ENCODE measurements around the gene ACTR10.
"Not testable (repeated sequence)": the region's sequence is repeated elsewhere in the genome, so short reads cannot be mapped to it uniquely, and the experiment has no call there.

ACTR10 gene

DNA sequence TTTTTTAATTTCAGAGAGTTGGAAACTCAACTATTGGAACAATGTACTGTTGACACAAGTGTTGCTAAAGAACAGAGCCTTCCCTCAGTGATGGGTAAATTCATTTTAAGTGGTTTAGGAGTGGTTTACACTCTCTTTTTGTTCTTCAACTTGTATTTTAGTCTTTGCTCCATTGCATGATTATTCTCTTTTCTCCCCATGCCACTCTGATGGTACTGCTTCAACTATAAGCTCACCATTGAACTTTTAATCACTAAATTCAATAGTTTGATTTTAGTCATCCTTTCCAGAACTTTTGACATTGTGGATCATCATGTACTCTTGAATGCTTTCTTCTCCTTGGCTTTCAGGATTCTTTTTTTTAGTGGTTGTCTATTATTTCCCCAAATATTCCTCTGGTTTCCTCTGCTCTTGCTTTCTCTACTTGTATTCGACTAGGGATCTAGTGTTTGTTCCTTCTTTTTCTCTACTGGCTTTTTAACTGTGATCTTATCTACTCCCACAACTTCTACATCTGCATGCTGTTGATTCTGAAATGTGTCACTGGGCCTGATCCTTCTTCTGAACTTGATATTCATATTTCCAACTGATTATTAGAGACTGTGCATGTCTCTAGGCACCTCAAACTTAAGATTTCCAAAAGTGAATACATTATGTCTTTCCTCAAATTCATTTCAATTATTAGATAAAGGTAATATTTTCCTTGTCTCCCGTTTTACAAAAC is 15.4 kb downstream of the ACTR10 start:
- in situ Hi-C loops (cut with MboI; ENCODE audit: low sequenced_read_pairs), result no loop called here

DNA sequence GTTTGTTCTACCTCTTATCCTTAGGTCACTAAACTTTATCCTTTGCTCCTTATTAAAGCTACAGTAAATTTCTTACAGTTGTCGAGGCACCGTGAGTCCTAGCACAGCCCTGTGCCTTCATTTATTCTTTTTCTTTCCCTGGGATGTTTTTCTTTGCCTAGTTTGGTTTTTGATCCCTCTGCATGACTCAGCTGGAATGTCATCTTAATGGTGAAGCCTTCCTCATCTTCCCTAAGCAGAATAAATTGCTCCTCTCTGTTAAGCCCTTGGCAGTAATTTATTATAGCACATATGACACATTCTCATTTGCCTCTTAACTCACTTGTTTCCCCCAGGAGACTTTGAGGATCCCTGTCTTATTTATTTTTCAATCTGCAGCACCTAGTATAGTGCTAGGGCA is 16.6 kb downstream of the ACTR10 start:
- in situ Hi-C loops (cut with MboI; ENCODE audit: low sequenced_read_pairs), result no loop called here

DNA sequence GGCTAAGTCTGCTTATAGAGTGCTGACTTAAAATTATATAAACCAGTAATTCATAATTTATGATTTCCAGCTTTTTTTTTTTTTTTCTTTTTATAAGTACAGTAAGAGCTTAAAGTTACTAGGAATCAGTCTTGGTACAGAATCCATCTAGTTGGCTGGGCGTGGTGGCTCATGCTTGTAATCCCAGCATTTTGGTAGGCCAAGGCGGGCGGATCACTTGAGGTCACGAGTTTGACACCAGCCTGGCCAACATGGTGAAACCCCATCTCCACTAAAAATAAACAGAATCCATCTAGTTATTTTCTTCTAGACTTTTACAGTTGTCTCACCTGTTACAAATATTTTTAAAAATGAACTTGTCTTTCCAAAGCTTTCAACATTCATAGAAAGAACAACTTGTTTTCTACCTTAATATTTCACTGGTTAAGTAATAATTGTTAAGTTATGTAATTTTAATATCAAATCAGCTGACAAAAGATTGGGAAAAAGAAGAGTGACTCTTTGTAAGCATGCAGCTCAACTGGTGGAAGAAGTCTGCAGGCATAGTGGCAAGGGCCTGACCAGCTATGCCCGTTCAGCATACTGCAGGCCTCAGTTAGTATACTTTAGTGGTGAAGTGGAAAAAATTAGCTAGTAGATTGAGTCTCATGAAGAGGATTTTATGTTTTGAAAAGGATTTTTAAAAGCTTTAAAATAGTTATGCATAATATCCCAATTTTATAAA is 27.3 kb downstream of the ACTR10 start:
- in situ Hi-C loops (cut with MboI; ENCODE audit: low sequenced_read_pairs), result no loop called here

DNA sequence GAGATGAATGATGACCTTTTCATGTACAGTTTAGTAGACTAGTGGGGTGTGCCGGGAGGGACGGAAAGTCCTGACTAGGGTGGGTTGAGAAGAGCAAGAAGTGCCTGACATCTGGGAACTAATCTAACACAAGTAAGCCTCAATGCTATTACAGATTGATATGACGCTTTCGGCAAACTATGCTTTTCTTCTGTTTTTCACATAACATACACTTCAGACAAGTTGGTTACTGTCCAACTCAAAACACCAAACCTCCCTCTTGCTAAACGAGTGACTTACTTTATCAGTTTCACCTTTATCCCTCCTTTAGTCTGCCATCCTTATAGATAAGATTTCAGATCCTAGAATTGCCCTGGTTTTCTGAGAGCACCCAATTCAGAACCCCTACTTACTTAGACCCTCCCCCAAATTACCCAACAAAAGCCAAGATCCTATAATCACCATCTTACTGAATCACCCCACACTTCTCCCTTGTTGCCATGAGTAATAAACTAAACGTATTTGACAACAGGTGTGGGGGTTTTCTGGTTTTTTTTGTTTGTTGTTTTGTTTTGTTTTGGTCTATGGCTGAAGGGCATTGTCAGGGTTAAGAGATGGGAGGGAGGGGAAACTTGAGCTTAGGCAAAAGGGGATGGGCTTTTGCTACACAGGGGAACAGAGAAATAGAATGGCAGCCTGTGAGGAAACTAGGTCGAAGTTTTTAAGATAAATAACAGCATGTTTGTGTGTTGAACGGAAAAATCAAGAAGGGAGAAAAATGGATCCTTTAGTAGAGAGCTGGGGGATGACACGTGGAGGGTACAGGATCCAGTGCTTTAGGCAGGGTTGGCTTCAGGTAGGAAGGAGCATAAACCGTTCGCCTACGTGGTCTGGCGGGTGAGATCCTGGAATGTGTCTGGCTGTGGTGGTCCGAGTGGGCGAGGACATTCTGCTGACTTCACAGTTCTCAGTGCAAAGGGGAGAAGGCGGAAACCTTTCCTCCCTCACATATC is 38.6 kb downstream of the ACTR10 start:
- in situ Hi-C loops (cut with MboI; ENCODE audit: low sequenced_read_pairs), result no loop called here

DNA sequence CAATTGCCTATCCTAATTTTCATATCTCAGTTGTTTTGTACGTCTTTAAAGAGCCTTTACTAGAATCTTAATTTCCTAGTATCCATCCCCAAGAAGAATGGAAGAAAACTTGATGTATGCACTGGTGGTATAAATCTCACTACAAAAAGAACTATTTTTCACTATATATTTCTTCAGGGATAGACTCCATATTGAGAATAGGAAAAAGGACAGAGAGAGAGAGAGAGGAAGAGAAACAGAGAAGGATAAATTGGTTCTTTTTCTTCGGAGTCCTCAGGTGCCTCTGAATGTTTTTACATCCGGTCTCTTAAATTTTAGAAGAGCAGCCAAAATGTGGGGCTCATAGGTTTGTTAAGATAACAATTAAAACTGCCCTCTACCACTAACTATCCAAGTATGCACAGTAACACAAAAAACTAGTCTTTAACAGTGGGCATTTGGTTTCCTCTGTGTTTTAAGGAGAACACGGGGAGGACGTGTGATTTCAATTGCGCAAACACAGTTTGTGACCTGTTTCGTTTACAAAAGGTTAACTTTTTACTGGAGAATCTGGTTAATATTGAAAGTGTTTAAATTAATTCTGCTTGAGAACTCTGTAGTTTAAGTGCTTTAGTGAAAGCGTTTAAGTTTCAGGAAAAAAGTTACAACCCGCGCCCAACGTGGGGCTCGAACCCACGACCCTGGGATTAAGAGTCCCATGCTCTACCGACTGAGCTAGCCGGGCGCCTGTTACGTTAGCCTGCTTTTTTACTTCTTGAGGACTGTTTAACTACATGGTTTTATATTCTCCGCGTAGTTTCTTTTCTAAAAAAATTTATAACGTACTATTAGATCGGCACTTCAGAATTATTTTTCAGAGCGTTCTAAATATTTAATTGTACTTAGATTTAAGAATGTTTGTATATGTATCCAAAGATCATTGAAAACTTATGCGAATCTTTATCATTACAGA is 39.6 kb downstream of the ACTR10 start:
- in situ Hi-C loops (cut with MboI; ENCODE audit: low sequenced_read_pairs), result no loop called here

DNA sequence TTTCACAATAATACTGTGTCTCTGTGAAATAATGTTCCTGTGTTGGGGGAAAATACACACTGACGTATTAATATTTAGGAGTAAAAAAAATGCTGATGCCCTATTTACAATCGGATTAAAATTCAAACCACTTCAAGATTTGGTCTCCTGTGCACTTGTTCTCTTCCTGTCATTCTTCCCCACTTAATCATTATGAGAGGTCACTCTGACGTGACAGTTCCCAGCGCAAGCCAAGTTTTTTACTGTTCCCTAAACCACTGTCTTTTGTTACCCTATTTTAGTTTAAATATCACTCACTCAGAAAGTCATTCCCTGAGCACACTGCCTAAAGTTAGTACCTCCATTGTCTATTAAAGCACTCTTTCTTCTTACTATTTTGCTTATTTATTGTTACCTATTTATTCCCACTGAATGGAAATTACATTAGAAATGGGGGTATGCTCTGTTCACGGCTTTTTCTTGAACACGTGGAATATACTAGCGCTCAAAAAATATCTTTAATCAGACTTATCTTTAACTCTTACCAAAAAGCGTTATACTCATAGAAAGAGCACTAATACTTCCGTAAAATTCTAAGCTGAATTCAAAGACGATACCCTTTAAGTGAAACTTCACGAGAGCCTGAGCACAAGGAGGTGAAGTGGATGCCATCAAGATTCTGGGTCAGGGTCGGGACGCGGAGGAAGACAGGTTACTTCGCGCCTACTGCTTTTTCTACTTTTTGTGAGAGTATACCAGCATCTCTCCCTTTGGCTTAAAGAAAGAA is 44.0 kb downstream of the ACTR10 start:
- in situ Hi-C loops (cut with MboI; ENCODE audit: low sequenced_read_pairs), result no loop called here

DNA sequence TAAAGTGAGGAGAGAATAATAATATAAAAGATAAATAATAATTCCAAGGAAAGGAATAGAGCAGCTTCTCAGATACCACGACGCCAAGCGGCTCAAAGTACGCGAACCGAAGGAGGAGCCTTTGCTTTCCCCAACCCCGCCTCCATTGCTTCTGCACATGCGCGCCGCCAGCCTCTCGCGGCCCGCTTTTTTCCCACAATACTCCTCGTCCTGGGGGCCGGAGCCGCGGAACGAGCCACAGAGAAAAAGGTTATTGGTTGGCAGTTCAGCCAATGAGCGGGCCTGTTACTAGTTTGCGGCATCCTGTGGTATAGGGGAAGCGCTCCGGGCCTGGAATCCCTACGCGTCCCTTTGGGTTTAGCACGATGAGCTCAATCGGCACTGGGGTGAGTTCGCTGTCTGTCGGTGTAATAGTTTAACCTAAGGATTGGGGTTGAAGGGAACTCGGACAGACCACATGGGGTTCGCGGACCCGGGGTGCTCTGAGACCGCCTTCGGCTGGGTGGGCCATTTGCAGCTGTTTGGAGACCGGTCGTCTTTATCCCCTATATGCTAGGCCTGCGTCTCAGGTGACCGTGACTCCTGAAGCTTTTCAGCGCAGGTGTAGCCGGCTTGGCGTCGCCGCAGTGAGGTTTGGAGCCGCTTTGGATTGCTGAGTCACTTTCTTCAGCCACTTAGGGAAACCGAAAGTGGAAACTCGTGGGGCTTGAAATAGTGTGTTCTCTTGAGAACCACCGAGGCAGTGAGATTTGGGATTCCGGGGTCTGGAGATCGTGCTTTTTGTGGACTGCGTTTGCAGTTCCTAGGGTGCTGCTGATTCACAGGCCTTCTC is 44.8 kb downstream of the ACTR10 start, which contains the start of gene PSMA3:
Gene PSMA3, plus strand, starts transcription at position 288 of the 832 bp plus-strand sequence. Its CDS starts 78 bp downstream, at position 366.
- in situ Hi-C loops (cut with MboI; ENCODE audit: low sequenced_read_pairs), result no loop called here

DNA sequence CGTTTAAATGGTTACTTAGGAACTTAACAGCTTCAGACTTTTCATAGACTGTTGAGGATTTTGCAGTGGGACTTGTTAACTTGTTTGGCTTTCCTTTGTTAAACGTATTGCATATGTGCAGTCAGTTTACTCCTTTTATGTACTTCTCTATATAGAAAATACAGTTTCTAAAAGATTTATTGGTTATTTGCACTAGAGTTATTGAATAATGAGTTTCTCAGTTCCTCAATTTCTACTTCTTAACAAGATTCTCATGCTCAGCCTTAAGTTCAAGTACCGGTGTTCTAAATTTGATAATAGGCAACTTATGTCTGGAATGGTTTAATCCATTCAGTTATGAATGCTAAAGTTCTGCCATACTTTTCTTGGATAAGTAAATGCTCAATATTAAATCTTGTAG is 45.6 kb downstream of the ACTR10 start:
- in situ Hi-C loops (cut with MboI; ENCODE audit: low sequenced_read_pairs), result no loop called here

DNA sequence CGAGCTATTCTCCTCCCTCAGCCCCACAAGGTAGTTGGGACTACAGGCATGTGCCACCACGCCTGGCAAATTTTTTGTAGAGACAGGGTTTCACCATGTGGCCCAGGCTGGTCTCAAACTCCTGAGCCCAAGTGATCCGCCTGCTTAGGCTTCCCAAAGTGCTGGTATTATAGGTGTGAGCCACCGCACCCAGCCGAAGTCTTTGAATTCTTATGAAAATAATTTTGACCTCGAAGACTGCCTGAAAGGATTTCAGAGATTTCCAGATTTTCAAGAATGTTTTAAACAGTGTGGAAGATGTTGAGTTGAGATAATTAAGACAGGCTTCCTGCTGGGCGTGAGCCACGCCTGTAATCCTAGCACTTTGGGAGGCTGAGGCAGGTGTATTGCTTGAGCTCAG is 49.7 kb downstream of the ACTR10 start:
- in situ Hi-C loops (cut with MboI; ENCODE audit: low sequenced_read_pairs), result no loop called here

DNA sequence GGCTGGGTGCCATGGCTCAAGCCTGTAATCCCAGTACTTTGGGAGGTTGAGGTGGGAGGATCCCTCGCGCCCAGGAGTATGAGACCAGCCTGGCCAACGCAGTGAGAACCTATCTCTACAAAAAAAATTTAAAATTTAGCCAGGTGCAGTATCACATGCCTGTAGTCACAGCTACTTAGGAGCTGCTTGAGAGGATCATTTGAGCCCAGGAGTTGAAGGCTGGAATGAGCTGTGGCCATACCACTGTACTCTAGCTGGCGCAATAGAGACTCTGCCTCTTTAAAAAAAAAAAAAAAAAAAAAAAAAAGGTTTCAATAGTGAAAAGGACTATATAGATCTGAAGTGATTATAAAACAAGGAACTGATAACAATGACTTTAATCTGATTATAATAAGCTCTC is 58.2 kb downstream of the ACTR10 start:
- in situ Hi-C loops (cut with MboI; ENCODE audit: low sequenced_read_pairs), result no loop called here

DNA sequence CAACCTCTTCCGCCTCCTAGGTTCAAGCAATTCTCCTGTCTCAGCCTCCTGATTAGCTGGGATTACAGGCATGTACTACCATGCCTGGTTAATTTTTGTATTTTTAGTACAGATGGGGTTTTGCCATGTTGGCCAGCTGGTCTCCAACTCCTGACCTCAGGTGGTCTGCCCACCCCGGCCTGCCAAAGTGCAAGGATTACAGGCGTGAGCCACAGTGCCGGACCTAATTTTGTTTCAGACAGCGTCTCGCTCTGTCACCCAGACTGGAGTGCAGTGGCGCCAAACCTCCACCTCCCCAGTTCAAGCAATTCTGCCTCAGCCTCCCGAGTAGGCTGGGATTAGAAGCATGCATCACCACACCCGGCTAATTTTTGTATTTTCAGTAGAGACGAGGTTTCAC is 62.1 kb downstream of the ACTR10 start:
- in situ Hi-C loops (cut with MboI; ENCODE audit: low sequenced_read_pairs), result not testable (repeated sequence)

DNA sequence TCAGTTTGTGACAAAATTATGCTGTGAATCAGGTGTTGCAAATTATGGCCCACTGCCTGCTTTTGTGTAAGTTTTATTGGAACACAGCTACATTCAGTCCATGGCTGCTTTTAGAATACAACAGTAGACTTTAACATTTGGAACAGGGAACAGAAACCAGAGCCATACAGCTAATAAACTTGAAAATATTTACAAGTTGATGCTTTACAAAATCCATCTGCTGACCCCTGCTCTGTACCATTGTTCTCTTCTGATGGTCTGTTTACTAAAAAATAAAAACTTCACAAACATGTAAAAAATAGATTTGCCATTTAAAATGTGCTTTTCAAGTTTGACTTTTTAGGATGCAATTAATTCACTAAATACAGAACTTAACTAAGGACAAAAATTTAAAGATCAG is 65.5 kb downstream of the ACTR10 start:
- in situ Hi-C loops (cut with MboI; ENCODE audit: low sequenced_read_pairs), result no loop called here

DNA sequence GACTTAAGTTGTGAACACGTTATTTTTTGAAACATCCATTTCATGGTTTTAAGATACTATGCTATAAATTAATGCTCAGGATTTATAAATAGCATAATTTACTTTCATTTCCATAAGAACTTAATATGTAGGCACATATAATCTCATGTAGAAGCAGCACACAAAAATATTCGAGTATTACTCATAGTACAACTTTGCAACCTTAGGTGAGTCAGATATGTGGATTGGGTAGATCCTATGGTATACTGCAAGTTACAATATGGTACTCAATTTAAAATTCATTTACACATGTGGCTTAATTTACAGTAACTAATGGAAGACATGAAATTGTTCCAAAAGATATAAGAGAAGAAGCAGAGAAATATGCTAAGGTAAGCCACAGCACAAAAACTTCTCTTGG is 70.7 kb downstream of the ACTR10 start:
- in situ Hi-C loops (cut with MboI; ENCODE audit: low sequenced_read_pairs), result no loop called here

DNA sequence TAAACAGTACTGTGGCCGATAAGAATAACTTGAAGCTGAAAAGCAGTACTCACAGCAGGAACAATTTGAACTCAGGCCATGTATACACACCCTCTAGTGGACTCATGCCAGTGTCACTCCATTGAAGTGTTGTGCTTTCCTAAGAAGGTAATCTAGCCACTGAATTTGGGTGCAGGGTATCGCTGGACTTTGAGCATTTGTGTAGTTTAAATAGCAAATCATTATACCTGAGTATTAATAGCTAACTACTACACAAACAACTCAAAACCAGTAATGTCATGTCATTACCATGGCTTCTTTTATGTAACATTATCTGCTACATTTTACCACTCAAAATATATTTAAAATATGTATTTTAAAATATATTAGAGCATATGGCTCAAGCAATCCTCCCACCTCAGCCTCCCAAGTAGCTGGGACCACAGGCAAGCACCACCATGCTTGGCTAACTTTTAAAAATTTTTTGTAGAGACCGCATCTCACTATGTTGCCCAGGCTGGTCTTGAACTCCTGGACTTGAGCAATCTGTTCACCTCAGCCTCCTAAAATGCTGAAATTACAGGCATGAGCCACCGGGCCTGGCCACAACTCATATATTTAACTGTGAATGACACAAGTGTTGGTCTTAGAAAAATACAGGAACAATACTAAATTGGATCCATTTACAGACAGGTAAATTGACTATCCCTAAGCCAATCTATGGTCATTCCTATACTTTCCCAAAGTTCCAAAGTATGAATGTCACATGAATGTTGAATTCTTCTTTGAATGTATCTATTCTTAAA is 72.8 kb downstream of the ACTR10 start:
- in situ Hi-C loops (cut with MboI; ENCODE audit: low sequenced_read_pairs), result no loop called here

DNA sequence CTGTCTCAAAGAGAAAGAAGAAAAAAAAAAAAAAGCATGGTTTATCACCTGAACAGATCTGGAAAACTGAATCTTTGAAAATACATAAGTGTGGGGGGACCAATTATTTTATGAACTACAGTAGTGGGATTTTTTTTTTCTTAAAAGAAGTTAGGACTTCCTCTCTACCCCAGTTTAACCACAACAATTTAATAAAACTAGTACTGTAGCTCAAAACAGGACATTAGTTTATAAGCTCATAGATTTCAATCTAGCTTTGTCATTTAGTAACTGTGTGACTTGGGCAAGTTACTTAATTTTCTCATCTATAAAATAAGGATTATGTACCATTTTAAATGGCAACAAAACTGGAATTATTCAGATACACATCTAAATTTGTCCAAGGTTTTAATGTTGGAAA is 74.9 kb downstream of the ACTR10 start:
- in situ Hi-C loops (cut with MboI; ENCODE audit: low sequenced_read_pairs), result no loop called here

DNA sequence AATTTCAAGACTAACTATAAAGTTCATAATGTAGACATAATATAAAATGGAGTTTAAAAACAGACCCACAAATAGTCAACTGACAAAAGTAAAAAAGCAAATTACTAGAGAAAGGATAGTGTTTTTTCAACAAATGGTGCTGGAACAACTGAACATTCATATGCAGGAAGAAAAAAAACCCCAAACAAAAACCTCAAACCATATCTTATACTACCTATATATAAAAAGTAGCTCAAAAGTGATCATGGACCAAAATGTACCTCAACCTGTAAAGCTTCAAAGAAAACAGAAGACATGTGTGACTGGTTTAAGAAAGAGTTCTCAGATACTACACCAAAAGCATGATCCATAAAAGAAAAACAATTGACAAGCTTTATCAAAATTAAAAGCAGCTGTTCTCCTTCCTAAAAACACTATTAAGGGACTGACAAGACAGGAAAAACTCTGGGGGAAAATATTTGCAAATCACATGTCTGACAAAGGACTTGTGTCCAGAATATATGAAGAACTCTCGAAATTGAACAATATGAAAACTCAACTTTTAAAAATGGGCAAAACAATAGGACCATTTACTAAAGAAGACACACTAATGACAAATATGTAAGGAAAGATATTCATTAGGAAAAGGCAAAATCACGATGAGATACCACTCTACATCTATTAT is 75.7 kb downstream of the ACTR10 start:
- in situ Hi-C loops (cut with MboI; ENCODE audit: low sequenced_read_pairs), result no loop called here

DNA sequence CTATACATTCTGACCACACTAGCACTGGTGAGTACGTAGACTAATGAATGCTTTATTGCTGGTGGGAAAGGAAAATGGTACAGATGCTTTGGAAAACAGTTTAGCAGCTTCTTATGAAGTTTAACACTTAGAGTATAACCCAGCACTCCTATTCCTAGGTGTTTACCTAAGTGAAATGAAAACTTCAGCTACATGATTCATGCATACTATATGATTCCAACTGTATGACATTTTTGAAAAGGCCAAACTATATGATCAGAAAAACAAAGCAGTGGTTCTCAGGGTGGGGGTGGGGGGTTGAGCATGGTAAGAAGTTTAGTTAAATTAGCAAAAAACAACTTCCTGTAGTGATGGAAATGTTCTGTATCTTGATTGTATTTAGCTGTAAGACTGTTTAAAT is 76.3 kb downstream of the ACTR10 start:
- in situ Hi-C loops (cut with MboI; ENCODE audit: low sequenced_read_pairs), result no loop called here
